ENCODE results near the gene BCAS3.
A peak's percentile ranks its signal among the peaks of the same experiment; 100 is the strongest.
"Not testable (repeated sequence)": the region's sequence is repeated elsewhere in the genome, so short reads cannot be mapped to it uniquely, and the experiment has no call there.

BCAS3 gene

DNA sequence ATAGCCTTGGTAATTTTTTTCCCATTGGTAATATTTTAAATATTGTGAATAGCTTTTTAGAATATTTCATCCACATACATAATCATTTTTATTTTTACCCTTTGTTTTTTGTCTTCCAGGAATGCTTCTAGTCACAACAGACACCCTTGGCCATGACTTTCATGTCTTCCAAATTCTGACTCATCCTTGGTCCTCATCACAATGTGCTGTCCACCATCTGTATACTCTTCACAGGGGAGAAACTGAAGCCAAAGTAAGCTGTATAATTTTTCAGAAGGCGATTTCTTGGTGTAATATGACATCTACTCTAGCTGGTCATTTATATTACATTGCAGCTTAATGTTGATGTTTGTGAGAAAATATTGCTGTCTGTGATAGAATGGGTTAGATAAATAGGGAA, 269.4 kb downstream of the BCAS3 start:
- no peak for FAIRE-seq

DNA sequence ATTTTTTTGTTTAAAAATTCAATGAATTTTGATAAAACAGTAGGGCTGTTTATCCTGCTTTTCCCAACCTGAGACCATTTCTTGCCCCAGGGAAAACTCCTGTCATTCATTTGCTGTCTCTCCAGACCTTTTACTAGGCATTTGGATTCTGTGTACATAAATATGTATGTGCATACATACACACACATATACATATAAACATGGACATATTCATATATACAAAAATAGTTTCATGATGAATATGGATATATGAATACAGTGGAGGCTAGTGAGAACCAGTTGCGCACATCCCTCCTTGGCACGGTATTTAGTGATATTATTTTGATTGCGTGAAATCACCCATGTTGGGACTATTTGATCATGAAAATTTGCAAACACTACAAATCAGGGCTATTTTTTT, 269.9 kb downstream of the BCAS3 start:
- FAIRE-seq, result no peak

DNA sequence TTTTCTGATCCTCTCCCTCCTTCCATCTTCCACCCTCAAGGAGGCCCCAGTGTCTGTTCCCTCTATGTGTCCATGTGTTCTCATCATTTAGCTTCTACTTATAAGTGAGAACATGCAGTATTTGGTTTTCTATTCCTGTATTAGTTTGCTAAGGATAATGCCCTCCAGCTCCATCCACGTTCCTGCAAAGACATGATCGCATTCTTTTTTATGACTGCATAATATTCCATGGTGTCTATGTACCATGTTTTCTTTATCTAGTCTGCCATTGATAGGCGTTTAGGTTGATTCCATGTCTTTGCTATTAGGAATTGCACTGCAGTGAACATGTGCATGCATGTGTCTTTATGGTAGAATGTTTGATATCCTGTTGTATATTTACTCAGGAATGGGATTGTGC, 275.1 kb downstream of the BCAS3 start:
- FAIRE-seq, result no peak

DNA sequence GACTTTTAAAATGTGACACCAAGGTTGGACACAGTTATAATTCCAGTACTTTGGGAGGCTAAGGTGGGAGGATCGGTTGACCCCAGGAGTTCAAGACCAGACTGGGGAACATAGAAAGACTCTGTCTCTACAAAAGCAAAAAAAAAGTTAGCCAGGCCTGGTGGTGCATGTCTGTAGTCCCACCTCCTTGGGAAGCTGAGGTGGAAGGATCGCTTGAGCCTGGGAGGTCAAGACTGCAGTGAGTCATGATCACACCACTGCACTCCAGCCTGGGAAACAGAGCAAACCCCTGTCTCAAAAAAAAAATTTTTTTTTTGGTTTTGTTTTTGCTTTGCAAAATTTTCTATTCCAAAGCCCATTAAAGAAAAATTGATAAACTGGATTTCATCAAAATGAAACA, 281.4 kb downstream of the BCAS3 start:
- FAIRE-seq, result no peak

DNA sequence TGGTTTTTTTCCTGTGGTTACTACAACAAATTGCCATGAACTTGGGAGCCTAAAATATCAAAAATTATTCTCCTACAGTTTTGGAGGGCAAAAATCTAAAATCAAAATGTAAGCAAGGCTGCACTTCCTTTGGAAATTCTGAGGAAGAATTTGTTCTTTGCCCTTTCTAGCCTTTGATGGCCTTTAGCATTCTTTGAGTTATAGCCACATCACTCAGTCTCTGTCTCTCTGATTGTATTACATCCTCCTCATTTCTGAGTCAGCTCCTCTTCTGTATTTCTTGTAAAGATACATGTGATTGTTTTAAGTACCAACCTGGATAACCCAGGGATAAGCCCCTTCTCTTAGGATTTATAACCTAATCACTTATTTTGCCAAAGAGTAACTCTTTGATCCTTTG, 282.0 kb downstream of the BCAS3 start:
- FAIRE-seq, result no peak

DNA sequence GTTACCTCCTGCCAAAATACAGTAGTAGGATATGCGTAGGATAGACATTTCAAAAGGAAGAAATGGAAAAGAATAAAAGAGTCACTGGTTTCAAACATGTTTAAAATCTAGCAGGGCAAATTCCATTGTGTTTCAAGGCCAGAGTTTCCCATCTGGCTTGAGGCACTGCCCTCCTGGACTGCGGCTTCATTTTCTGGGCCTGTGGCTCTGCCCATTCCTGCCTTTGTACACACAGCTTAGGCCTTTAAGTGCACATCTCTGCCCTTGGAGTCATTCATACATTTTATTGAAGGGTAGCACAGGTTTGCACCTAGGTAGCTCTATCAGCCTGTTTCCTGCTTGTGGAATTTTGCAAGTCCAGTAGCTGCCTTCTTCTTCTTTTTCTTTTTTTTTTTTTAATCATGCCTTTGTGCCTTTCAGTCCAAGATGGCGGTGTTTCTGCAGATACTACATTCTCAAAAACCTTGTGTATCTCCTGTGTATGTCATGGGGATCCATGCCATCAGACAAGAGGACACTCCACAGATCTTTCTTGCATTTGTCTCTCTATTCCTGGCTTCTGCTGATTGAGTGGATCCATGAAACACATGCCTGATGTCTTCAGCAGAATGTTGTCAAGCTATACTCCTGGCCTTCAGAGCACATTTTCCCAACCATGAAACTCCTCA, 282.9 kb downstream of the BCAS3 start:
- no peak for FAIRE-seq

DNA sequence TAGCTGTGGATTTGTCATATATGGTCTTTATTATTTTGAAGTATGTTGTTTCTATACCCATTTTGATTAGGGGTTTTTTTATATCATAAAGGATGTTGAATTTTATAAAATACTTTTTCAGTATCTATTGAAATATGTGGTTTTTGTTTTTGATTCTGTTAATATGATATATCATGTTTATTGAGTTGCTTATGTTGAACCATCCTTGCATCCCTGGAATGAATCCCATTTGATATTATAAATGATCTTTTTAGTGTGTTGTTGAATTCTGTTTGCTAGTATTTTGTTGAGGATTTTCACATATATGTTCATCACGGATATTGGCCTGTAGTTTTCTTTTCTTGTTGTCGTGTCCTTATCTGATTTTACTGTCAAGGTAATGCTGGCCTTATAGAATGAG, 286.5 kb downstream of the BCAS3 start:
- no peak for FAIRE-seq

DNA sequence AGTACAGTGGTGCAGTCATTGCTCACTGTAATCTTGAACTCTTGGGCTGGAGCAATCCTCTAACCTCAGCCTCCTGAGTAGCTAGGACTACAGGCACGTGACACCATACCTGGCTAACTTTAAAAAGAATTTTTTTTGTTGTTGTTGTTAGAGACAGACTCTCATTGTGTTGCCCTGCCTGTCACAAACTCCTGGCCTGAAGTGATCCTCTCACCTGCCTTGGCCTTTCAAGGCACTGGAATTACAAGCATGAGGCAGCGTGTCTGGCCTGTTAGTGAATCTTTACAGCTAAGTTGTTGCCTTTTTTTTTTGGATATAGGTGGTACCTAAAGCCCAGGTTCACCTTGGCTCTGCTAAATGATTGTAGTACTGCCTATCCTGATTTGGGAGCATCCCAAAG, 290.6 kb downstream of the BCAS3 start:
- FAIRE-seq, result no peak

DNA sequence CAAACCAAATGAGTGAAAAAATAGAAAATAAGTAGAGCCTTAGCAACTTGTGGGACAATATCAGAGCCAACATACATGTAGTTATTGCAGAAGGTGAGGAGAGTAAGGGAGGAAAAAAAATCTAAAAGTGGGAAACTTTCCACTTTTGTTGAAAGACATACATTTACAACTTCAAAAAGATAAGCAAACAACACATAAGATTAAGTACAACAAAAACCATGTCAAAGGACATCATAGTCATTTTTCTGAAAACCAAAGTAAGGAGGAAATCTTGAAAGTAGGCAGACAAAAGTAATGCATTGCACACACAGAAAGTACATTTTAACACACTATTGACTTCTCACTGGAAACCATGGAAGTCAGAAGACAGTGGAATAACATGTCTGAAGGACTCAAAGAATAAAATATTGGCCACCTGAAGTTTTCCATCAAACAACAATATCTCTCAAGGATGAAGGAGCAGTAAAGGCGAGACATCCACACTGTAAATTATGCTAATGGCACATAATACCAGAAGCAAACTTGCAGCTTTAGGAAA, 291.9 kb downstream of the BCAS3 start:
- no peak for FAIRE-seq

DNA sequence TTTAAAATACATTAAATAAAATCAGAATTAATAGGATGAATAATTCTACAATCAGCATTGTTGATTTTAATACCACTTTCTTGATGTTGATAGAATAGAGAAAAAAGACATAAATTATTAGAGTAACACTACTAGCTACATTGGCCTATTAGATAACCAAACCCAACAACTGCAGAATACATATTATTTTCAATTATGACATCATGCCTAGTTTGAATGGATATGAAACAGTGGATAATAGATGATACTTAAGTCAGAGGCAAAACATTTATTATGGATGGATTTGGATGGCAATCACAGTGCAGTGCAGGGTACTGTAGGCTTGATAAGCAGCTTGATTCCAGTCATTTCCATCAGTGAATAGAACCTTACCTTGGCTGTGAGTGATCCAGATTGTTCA, 293.1 kb downstream of the BCAS3 start:
- no peak for FAIRE-seq

DNA sequence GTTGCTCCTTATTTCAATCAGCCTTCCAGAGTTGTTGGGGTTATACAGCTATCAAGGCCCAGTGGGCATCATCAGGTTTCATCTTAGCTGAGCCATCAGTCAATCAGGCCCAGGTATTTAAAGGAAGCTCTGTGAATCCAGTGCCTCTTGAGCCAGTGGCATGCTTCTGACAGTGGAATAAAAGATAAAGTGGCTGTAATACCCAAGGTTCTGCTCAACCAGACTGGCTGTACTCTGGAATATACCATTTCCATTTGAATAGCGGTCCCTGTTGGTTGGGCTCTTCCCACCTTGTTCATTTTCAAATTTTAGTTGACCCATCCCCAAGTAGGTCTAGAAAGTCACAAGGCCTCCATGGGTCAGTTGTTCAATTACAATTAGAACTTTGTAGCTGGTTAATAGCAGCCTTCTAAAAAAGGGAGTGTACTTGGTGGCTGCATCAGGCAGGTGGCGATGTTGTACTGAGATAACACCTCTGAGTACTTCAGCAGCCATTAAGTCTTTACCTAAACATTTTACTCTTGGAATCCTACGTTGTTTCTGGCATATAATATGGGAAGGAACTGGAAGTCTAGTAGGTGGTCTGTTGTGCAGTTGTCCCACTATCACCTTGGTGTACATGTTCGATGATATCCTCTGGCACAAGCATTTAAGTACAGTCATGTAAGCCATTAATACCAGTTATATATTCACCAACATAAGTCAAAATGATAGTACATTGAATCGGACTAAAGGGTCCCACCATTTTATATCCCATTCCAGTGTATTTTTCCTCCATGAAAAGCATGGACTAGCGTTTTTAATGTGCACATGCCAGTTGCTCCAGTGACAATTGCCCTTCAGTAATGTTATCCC, 294.1 kb downstream of the BCAS3 start:
- FAIRE-seq, result no peak

DNA sequence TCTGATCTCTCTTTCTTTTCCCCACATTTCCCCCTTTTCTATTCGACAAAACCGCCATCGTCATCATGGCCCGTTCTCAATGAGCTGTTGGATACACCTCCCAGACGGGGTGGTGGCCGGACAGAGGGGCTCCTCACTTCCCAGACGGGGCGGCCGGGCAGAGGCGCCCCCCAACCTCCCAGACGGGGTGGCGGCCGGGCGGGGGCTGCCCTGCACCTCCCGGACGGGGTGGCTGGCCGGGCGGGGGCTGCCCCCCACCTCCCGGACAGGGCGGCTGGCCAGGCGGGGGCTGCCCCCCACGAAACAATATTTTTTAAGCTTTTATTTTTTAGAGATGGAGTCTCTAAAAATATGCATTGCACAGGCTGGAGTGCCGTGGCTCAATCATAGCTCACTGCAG, 299.2 kb downstream of the BCAS3 start:
- FAIRE-seq, result not testable (repeated sequence)

DNA sequence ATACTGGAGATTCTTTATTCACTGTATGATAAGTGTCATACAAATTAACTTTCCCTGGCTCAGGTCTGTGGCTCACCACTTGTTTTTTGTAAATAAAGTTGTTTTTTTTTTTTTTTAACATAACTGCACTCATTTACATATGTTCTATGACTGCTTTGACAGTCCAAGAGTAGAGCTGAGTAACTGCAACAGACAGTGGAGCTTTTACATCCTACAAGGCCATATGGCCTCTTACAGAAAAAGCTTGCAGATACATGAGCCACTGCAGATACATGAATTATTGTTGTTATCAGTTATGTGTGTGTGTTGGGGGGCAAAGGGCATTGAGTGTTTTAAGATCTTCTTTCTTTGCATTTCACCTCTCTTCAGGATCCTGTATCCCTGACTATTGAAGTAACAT, 311.7 kb downstream of the BCAS3 start:
- no peak for FAIRE-seq

DNA sequence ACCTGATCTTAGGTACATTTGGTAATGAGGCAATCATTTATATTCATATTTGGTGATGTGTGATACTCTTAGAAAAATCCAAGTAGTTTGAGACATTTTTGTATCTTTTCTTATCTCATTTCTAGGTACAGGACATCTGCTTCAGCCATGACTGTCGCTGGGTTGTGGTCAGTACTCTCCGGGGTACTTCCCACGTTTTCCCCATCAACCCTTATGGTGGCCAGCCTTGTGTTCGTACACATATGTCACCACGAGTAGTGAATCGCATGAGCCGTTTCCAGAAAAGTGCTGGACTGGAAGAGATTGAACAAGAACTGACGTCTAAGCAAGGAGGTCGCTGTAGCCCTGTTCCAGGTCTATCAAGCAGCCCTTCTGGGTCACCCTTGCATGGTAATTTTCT, 312.2 kb downstream of the BCAS3 start:
- no peak for FAIRE-seq

DNA sequence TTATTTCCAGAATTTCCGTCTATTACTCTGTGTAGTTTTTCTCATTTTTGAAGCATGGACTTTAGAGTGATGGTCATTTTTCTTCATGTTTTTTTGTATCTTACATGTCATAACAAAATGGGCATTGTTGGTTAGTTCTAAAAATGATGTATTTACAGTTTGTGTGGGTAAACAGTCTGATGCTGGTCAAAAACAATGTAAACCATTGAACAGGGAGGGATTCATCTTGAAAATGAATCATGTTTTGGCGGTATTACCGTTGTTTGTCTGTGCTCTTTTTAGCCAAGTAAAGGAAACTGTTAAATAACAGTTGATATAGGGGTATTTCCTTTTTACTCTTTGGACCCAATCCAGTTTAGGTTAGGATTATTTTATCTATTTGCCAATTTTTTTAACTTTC, 315.8 kb downstream of the BCAS3 start:
- no peak for FAIRE-seq

DNA sequence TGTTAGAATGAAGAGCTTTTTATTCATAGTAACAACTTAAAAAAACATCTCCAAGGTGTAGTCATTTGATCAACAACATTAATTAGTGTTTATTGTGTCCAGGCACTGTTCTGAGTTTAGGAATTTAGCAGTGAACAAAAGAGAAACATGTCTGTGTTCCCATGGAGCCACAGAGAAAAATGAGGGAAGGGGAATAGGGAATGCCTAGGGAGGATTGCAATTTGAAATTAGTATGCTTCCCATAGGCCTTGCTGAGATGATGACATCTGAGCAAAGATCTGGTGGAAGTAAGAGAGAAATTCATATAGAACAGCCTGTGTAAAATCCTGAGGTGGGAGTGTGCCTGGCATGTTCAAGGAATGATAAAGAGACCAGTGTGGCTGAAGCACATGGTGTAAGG, 318.0 kb downstream of the BCAS3 start:
- FAIRE-seq, result no peak

DNA sequence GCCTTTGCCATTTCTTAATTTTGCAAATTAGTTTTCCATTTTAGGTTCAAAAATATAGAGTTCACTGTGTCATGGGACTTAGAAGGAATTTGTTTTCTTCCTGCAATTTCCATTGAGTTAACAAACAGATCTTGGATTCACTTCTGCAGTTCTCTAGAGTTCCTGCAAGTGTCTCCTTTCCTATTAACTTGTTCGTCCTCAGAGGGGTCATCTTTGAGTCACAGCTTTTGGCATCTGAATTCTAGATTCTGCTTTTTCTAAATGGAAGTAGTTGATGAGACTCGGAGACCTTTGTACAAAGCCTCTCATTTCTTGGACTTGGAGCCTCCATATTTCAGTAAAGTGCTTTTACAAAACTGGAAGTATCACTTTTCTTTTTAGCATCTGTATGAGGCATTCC, 323.3 kb downstream of the BCAS3 start:
- FAIRE-seq, result no peak

DNA sequence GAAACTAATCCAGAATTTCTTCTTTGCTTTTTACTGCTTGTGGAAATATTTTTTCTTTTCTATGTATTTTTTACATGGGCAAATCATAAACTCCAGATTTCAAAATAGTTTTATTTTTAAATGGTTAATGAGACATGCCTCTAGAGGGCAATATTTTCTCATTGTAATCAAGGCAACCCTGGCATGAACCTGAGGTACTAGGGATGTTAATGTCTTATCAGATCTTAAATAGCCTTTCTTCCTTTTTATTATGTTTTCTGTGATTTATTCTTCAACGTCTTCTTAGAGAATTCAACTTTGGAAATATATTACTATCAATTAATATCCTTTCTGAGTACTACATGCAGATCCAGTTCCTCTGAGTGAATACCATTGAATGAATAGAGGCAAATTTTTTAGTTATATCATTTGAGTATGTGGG, 324.7 kb downstream of the BCAS3 start:
- FAIRE-seq, result peak; percentile 93

DNA sequence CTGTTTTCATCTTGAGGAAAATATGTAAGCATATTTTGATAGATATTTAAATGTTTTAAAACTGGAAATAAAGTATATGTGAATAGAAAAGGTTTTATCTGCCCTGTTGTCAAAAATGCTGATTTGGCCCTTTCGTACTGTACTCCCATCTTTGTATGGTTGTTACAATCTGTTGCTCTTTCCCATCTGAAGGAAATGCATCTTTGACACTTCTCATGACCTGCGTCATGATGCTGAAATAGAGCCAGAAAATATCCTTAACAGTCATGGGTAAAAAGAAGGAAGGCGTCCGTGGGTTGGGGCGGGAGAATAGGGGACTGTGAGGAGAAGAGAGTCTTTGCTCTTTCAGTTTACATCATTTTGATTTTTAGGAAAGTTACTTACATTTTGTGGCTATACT, 327.7 kb downstream of the BCAS3 start:
- FAIRE-seq, result no peak

DNA sequence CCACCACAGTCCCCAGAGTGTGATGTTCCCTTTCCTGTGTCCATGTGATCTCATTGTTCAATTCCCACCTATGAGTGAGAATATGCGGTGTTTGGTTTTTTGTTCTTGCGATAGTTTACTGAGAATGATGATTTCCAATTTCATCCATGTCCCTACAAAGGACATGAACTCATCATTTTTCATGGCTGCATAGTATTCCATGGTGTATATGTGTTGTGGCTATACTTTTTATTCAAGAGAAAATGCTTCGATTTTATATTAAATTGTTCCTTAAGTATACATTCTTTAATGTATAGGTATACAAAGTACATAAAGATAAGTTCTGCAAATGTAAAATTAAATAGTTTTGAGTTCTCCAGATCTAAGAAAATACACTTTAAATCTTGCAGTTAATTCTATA, 328.3 kb downstream of the BCAS3 start:
- not testable (repeated sequence) for FAIRE-seq

DNA sequence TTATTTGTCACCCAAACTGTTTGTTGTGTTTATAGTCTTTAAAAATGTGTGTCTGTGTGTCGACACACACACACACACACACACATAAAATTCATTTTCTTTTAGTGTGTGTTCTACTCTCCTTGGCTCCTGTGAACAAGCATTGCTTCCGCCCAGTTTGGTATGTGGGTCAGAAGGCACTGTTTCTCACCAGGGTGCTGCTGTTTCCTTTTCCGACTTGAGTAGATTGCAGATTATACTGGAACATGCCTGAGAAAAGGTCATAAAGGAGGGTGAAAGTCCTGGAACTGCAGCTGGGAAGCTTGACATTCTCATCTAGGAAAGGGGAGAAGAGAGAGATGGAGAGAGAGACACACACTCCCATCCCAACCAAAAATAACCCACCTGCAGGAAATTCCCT, 330.3 kb downstream of the BCAS3 start:
- no peak for FAIRE-seq

DNA sequence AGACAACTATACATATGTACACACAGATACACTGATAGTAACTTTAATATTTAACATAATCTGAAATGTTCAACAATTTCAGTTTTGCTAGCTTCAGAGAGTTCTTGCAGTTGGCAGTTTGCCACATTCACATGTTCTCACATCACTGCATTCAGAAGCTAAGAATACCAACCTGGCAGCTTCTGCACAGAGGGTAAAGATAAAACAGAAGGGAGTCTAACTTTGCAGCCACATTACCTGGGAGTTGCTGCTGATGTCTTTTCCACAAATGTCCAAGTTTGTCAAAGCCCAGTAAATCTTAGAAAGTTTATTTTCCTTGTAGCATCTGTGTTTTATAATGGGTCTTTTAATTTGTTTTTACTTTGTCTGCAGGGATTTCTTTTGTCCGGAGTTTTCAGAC, 332.0 kb downstream of the BCAS3 start:
- FAIRE-seq, result no peak

DNA sequence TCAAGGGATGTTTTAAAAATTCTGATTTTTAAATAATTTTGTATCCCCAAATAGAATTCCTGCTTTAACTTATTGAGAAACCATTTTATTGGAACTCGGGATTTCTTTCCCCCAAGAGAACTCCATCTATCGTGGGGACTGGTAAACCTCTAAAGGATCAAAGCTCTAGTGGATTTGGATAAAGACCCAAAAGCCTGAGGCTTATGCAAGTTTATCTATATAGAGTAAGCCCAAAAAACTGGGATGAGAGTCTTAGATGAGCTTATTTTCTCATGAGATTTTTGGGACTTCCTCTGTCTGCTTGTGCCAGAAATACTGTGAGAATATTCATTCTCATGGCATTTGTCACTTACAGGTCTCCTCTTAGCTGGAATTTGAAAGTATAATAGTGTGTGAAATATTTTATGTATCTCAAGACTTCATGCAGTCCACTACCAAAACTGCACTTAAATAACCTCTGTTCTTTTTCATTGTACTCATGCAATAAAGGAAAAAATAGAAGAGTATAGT, 333.1 kb downstream of the BCAS3 start:
- FAIRE-seq, result no peak

DNA sequence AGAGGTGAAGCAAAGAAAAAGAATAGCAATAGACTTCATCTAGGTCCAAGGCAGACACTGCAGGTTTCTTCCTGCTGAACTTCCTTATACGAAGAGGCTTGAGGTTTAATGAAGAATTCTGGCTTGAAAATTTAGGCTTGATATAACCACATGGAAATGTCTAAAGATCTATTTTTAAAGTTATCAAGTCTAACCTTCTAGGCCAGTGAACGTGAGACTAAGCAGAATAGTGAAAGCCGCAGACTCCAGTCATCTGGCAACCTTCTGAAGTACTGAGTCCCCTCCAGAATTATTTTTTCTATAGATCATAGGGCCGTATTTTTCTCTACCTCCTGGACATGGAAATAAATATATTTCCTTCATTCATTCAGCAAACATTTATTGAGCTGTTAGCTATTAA, 333.6 kb downstream of the BCAS3 start:
- FAIRE-seq, result no peak

All from colon (tissue), 2 donors.